Thoracic aorta (tissue), 2 donors: ENCODE data around the gene TMEM11. TPM values are rescaled to one million over a fixed set of nuclear protein-coding genes. Genes with fewer than 3 reads are reported as not detected.

Source experiments
- ATAC-seq: fragments of 150-250 bp; one replicate; pipeline ENCODE4 v1.8.0; 2017; ENCODE audit warnings: low read depth; ENCODE audit not compliant: insufficient number of reproducible peaks, low FRiP score
- DNase-seq: peaks from one replicate; pipeline ENCODE4 v3.0.0-alpha.2; 2020; ENCODE audit warnings: low spot score
- H3K27ac ChIP-seq, 2 donors: fragments of 200-600 bp; sonication (generic); 1 replicate in 1 of 2; 2 replicates in 1 of 2; pipeline ENCODE4 v1.5.1; 2016; ENCODE audit warnings: mild to moderate bottlenecking in 2 of 2, moderate library complexity in 2 of 2
- H3K27me3 ChIP-seq: fragments of 200-600 bp; sonication (generic); replicated peaks from 2 replicates; pipeline ENCODE4 v1.6.0; 2016; ENCODE audit warnings: mild to moderate bottlenecking; ENCODE audit not compliant: insufficient read depth
- H3K36me3 ChIP-seq: fragments of 200-600 bp; sonication (generic); one replicate; pipeline ENCODE4 v1.5.1; 2016
- H3K4me1 ChIP-seq, 2 donors: fragments of 200-600 bp; sonication (generic); 1 replicate in 1 of 2; 2 replicates in 1 of 2; pipeline versions ENCODE4 v1.5.1 to v1.6.0; 2016; ENCODE audit warnings: low read depth in 2 of 2, mild to moderate bottlenecking in 1 of 2; ENCODE audit not compliant: control insufficient read depth in 1 of 2
- H3K4me3 ChIP-seq: fragments of 200-600 bp; sonication (generic); 2 replicates; pipeline ENCODE4 v1.5.1; 2016; ENCODE audit warnings: mild to moderate bottlenecking
- H3K9me3 ChIP-seq: fragments of 200-600 bp; sonication (generic); 2 replicates; pipeline ENCODE4 v1.5.1; 2016
- total RNA-seq, 2 donors: library from RNA; depleted of rRNA; stranded (reverse); fragments of >200 nt; gene quantifications; one replicate each; pipeline versions ENCODE4 v1.1.0 to v1.2.3, GENCODE V29; 2016
- TF ChIP-seq, protein P1 (sequence below): fragments of 200-600 bp; sonication (generic); IDR thresholded peaks from one replicate; pipeline ENCODE4 v1.5.1; 2019; ENCODE audit warnings: antibody characterized with exemption

The TMEM11 gene
- total RNA-seq, 2 donors from 2014 or later: 16.2 to 18.7 TPM

DNA sequence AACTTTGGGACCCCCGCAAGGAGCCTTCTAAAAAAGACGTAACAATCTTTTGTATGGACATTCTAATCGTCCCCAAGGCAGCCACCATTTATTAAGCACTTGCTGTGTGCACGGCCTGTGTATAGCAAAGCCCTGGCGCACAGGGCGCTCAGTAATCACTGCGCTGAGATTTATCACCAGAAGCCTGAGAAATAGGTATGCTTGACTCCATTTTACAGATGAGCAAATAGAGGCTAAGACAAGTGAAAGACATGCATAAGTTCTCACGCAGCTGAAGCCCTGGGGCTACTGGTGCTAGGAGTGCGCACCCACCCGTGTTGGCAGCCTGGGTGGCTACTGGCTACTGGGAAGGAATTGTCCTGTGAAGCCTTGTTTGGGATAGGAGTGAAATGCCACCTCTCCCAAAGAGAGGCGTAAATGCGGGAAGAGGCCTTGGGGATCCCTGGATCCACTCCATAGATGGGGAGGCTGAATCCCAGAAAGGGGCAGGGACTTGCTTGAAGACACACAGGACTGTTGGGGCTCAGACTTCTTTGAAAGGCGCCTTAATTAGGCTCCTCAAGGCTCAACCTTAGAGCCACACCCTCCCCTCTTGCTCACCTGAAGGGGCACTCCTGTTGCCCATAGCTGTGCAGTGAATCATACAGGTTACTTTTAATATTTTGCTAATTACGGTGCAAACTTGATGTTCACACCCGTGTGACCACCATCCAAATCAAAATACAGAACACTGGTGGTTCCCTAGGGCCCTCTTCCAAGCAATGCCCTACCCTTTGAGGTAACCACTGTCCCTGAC, 39.9 kb upstream of the TMEM11 start:
- TF ChIP-seq, protein P1, sequence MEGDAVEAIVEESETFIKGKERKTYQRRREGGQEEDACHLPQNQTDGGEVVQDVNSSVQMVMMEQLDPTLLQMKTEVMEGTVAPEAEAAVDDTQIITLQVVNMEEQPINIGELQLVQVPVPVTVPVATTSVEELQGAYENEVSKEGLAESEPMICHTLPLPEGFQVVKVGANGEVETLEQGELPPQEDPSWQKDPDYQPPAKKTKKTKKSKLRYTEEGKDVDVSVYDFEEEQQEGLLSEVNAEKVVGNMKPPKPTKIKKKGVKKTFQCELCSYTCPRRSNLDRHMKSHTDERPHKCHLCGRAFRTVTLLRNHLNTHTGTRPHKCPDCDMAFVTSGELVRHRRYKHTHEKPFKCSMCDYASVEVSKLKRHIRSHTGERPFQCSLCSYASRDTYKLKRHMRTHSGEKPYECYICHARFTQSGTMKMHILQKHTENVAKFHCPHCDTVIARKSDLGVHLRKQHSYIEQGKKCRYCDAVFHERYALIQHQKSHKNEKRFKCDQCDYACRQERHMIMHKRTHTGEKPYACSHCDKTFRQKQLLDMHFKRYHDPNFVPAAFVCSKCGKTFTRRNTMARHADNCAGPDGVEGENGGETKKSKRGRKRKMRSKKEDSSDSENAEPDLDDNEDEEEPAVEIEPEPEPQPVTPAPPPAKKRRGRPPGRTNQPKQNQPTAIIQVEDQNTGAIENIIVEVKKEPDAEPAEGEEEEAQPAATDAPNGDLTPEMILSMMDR: no peak
- H3K9me3 ChIP-seq: no peaks in the 10 kb centered on the region
- ATAC-seq (no peak), DNase-seq (no peak)
- peak overlapping the region; percentile 61 to 64 for H3K27ac ChIP-seq
- no peaks in the 10 kb centered on the region for H3K27me3 ChIP-seq
- H3K4me1 ChIP-seq: peaks cover 16 to 33% of the 10 kb centered on the region in 2 donors
- H3K4me3 ChIP-seq: peak overlapping the region; percentile 76
- no peaks in the 10 kb centered on the region for H3K36me3 ChIP-seq

DNA sequence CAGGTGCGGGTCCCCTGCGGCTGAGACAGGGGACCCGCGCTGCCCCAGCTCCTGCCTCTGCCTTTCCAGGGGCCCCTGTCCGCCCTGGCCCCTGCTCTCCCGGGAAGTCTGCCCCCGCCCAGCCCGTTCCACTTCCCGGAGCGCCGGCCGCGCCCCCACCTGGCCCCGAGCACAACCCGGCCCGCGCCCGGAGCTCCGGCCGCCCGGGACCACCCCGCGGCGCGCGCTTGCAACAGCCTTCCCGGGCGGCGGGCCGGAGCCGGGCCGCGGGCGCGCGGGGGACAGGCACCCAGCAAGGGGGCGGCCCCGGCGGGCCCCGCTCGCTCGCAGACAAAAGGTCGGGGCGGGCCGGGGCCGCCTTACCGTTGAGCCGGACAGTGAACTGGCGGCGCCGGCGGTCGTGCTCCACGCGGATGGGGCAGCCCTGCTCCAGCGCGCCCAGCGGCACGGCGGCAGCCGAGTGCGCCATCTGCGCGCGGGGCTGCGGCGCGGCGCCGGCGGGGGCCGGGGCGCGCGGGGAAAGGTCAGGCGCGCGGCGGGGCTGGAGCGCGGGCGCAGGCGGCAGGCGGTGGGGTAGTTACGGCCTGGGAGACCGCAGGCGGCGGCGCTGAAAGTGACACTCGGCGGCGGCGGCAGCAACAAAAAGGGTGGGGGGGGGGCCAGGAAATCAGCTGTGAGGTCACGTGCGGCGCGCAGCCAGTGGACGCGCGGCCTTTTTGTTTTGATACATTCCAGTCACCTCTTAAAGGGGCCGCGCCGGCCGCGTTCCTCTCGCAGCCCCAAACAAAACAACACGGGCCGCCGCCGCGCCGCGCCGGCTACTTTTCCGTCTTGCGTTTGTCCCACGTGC, 39.1 kb upstream of the TMEM11 start, which contains the start of gene NATD1:
TSS of gene NATD1 (minus strand) at position 615 of the 850 bp plus-strand sequence. CDS start at position 469, 146 bp downstream.
- Histone ChIP-seq H3K36me3 (no peaks in the 10 kb centered on the region), H3K27ac (peak within 1 kb of the TSS; percentile 61 to 64), H3K27me3 (no peaks in the 10 kb centered on the region), H3K9me3 (no peaks in the 10 kb centered on the region), H3K4me1 (peaks cover 16 to 33% of the 10 kb centered on the region in 2 donors), H3K4me3 (peak within 1 kb of the TSS; percentile 76)
- peak; percentile 71 for ATAC-seq
- DNase-seq: peak; percentile 64
- TF ChIP-seq, protein P1: no peak

DNA sequence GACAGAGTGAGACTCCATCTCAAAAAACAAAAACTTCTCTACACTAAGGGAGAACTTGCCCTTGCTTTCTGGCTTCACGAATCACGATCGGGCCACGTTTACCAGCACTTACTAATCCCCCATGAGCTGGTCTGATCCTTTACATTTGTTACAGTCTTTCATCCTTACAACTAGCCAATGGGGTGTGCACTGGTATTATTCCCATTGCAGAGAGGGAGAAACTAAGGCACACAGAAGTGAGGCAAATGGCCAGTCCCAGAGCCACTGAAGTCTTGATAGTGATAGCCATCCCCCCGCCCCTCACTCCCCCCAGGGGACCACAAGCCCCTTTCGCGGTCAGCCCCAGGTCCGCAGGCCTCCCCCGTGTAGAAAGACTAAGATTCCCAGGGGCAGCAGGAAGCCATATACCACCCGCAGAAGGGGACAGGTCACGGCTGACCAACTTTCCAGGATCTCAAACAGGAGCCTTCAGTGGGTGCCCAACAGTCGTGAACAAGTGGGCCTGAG, 38.4 kb upstream of the TMEM11 start:
- Histone ChIP-seq H3K4me3 (peak overlapping the region; percentile 76), H3K27me3 (no peaks in the 10 kb centered on the region), H3K9me3 (no peaks in the 10 kb centered on the region), H3K27ac (peak overlapping the region in 1 of 2 donors; percentile 57), H3K36me3 (no peaks in the 10 kb centered on the region), H3K4me1 (peaks cover 16 to 33% of the 10 kb centered on the region in 2 donors)
- TF ChIP-seq, protein P1: no peak
- ATAC-seq: no peak
- DNase-seq: no peak

DNA sequence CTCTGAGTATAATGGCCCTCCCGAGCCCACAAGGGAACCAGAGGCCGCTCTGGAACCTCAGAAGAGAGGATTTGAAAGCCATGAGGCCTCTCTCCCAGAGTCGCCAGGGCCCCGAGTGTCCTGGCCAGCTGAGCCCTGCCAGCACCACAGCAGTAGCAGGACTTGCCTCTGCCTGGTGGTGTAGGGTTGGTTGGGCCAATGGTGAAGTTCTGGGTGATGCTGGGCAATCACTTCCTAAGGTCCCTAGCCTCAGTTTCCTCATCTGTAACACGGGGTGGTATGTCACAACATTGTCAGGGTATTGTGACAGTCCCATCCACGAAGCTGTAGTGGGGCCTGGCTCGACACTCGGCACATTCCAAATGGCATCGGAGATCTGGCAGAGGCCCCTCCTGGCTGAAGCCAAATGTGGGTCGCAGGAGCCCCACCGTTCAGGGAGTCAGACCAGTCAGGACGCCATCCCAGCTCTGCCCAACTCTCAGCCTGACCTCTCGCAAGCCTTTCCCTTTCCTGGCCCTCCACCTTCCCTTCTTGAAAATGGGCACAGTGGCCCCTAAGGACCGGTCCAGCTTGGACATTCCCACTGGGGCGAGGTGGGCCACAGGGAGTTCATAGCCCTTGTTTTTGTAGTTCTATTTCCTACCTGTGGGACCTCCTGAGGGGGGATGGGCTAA, 37.5 kb upstream of the TMEM11 start:
- Histone ChIP-seq H3K4me1 (peaks cover 16 to 35% of the 10 kb centered on the region in 2 donors), H3K27ac (peak overlapping the region; percentile 29 to 57), H3K36me3 (no peaks in the 10 kb centered on the region), H3K27me3 (no peaks in the 10 kb centered on the region), H3K4me3 (peak overlapping the region; percentile 76), H3K9me3 (no peaks in the 10 kb centered on the region)
- ATAC-seq (no peak), DNase-seq (no peak)
- TF ChIP-seq, protein P1: no peak
